ENCODE measurements around the gene VASH2.
"Not testable (repeated sequence)": the region's sequence is repeated elsewhere in the genome, so short reads cannot be mapped to it uniquely, and the experiment has no call there.

VASH2 gene

DNA sequence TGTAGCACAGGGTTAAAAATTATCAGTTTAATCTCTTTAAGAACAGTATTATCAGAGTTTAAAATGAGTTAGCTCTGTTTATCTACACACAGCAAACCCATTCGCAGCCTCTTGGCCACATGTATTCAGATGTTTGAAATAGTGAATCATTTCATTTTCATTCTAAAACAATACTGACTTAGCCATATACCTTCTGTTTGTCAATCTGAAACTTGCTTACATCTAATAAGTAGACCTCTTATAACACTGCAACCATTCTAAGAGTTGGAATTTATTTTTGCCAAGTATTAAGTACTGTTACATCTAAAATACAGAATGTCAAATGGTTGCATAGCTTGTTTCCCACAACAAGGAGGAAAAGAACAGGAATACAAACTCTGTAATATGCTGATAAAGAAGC lies 39.9 kb downstream of the VASH2 start:
- whole genome bisulfite sequencing (ENCODE audit: insufficient coverage, insufficient read length): no CpG with 5 or more reads among the region's 1 CpG
- H3K9me3 ChIP-seq (ENCODE audit: control insufficient read depth, insufficient read depth, low read length): no peaks in the 10 kb centered on the region
- no peak for DNase-seq (ENCODE audit: low read depth, low spot score)
- no peak overlapping the region for H3K4me3 ChIP-seq (ENCODE audit: low read length)
- H3K4me1 ChIP-seq (ENCODE audit: control insufficient read depth, insufficient read depth, low read length): no peaks in the 10 kb centered on the region
- no peak overlapping the region for H3K27ac ChIP-seq (ENCODE audit: low read length)
- no peaks in the 10 kb centered on the region for H3K27me3 ChIP-seq (ENCODE audit: control insufficient read depth, insufficient read depth, low read length)
- H3K36me3 ChIP-seq (ENCODE audit: control insufficient read depth, insufficient read depth, low read length): peaks cover 3% of the 10 kb centered on the region; the same call in 1 of the 2 replicates

DNA sequence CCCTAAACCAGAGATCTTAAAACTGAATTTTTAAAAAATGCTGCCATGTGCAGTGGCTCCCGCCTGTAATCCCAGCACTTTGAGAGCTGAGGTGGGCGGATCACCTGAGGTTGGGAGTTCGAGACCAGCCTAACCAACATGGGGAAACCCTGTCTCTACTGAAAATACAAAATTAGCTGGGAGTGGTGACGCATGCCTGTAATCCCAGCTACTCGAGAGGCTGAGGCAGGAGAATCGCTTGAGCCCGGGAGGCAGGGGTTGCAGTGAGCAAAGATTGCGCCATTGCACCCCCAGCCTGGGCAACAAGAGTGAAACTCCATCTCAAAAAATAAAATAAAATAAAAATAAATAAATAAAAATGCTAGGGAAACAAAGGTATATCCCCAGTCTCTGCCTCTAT lies 43.6 kb downstream of the VASH2 start:
- not testable (repeated sequence) for H3K27me3 ChIP-seq (ENCODE audit: control insufficient read depth, insufficient read depth, low read length); H3K4me3 ChIP-seq (ENCODE audit: low read length); H3K9me3 ChIP-seq (ENCODE audit: control insufficient read depth, insufficient read depth, low read length); H3K4me1 ChIP-seq (ENCODE audit: control insufficient read depth, insufficient read depth, low read length); H3K27ac ChIP-seq (ENCODE audit: low read length); H3K36me3 ChIP-seq (ENCODE audit: control insufficient read depth, insufficient read depth, low read length); DNase-seq (ENCODE audit: low read depth, low spot score)
- no CpG with 5 or more reads among the region's 8 CpGs for WGBS (ENCODE audit: insufficient coverage, insufficient read length)

DNA sequence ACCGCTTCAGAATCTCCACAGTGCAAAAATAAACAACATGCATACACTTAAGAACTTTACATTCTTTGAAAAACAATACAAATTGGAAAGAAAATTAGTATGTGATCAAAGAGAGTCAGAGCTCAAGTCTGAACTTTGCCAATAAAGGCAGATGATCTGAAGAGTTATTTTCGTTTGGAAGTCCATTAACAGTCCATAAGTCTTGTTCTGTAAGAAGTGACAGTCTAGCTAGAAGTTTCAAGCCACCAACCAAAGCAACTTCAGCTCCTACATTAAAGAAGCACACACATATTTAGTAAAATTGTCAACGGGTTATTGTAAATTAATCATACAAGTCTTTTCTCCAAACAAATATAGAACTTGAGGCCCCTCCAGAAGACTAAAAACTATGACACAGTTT lies 44.6 kb downstream of the VASH2 start:
- WGBS (ENCODE audit: insufficient coverage, insufficient read length): no CpG with 5 or more reads among the region's 3 CpGs
- Histone ChIP-seq H3K4me3 (ENCODE audit: low read length) (no peak overlapping the region), H3K9me3 (ENCODE audit: control insufficient read depth, insufficient read depth, low read length) (no peaks in the 10 kb centered on the region), H3K27ac (ENCODE audit: low read length) (no peak overlapping the region), H3K4me1 (ENCODE audit: control insufficient read depth, insufficient read depth, low read length) (no peaks in the 10 kb centered on the region), H3K36me3 (ENCODE audit: control insufficient read depth, insufficient read depth, low read length) (peaks cover 2% of the 10 kb centered on the region; the same call in 1 of the 2 replicates), H3K27me3 (ENCODE audit: control insufficient read depth, insufficient read depth, low read length) (no peaks in the 10 kb centered on the region)
- no peak for DNase-seq (ENCODE audit: low read depth, low spot score)

DNA sequence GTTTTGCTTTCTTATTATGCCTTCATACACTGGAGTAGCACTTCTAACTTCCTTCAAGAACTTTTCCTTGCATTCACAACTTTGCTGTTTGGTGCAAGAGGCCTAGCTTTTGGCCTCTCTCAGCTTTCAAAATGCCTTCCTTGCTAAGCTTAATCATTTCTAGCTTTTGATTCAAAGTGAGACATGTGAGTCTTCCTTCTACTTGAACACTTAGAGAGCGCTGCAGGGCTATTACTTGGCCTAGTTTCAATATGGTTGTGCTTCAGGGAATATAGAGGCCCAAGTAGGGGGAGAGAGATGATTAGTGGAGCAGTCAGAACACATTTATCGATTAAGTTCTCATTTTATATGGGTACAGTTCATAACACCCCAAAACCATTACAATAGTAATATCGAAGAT lies 52.9 kb downstream of the VASH2 start:
- Histone ChIP-seq H3K9me3 (ENCODE audit: control insufficient read depth, insufficient read depth, low read length) (no peaks in the 10 kb centered on the region), H3K4me1 (ENCODE audit: control insufficient read depth, insufficient read depth, low read length) (no peaks in the 10 kb centered on the region), H3K27me3 (ENCODE audit: control insufficient read depth, insufficient read depth, low read length) (no peaks in the 10 kb centered on the region), H3K36me3 (ENCODE audit: control insufficient read depth, insufficient read depth, low read length) (0 out of 2 replicates have a peak, but pooled peaks cover 2% of the 10 kb centered on the region), H3K27ac (ENCODE audit: low read length) (no peak overlapping the region), H3K4me3 (ENCODE audit: low read length) (no peak overlapping the region)
- no peak for DNase-seq (ENCODE audit: low read depth, low spot score)
- WGBS (ENCODE audit: insufficient coverage, insufficient read length): no CpG with 5 or more reads among the region's 3 CpGs

DNA sequence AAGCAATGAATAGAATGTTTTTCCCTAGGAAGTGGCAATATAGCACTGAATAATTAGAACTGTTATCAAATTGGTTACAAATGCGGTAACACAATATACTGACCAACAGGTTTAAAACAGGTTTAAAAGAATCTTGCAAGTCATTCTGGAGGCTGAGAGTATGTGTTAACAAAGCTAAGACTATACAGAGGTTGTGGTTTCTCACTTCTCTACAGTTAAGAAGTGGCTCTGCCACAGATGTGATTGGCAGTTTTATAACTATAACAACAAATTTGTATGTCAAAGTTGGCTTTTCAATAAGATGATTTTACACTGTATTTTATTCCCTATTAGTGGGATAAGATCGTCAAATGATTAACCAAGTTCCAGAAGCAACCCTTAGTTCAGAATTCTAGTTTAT lies 58.2 kb downstream of the VASH2 start:
- H3K36me3 ChIP-seq (ENCODE audit: control insufficient read depth, insufficient read depth, low read length): 0 out of 2 replicates have a peak, but pooled peaks cover 2% of the 10 kb centered on the region
- no CpG with 5 or more reads among the region's 2 CpGs for WGBS (ENCODE audit: insufficient coverage, insufficient read length)
- DNase-seq (ENCODE audit: low read depth, low spot score): no peak

DNA sequence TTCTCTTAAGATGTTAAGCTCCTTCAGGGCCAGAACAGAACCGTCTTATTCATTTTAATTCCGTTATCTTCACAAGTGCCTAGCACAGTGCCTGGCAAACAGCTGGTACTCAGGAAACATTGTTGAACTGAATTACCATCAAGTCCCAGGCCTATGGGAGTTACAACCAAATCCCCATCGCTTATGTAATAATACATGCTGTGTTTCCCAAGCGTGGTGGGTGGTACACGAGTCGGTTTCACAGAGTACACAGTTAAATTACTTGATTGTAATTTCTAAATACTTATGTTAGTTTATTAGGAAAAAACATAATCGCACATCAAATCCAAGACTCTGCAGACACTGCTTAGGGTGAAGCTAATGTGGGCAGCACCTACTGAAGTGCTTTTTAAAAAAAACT lies 64.3 kb downstream of the VASH2 start:
- H3K4me1 ChIP-seq (ENCODE audit: control insufficient read depth, insufficient read depth, low read length): no peaks in the 10 kb centered on the region
- no peaks in the 10 kb centered on the region for H3K9me3 ChIP-seq (ENCODE audit: control insufficient read depth, insufficient read depth, low read length)
- no peaks in the 10 kb centered on the region for H3K36me3 ChIP-seq (ENCODE audit: control insufficient read depth, insufficient read depth, low read length)
- no CpG with 5 or more reads among the region's 7 CpGs for WGBS (ENCODE audit: insufficient coverage, insufficient read length)
- DNase-seq (ENCODE audit: low read depth, low spot score): no peak
- H3K27me3 ChIP-seq (ENCODE audit: control insufficient read depth, insufficient read depth, low read length): no peaks in the 10 kb centered on the region
- H3K27ac ChIP-seq (ENCODE audit: low read length): no peak overlapping the region
- peak overlapping the region; percentile 72; the same call in 1 of the 2 replicates for H3K4me3 ChIP-seq (ENCODE audit: low read length)

More for the DNA sequence above, 58.2 kb downstream of the VASH2 start:
- H3K4me3 ChIP-seq (ENCODE audit: low read length): no peak overlapping the region
- H3K4me1 ChIP-seq (ENCODE audit: control insufficient read depth, insufficient read depth, low read length): no peaks in the 10 kb centered on the region
- no peak overlapping the region for H3K27ac ChIP-seq (ENCODE audit: low read length)
- no peaks in the 10 kb centered on the region for H3K27me3 ChIP-seq (ENCODE audit: control insufficient read depth, insufficient read depth, low read length)
- H3K9me3 ChIP-seq (ENCODE audit: control insufficient read depth, insufficient read depth, low read length): no peaks in the 10 kb centered on the region

DNA sequence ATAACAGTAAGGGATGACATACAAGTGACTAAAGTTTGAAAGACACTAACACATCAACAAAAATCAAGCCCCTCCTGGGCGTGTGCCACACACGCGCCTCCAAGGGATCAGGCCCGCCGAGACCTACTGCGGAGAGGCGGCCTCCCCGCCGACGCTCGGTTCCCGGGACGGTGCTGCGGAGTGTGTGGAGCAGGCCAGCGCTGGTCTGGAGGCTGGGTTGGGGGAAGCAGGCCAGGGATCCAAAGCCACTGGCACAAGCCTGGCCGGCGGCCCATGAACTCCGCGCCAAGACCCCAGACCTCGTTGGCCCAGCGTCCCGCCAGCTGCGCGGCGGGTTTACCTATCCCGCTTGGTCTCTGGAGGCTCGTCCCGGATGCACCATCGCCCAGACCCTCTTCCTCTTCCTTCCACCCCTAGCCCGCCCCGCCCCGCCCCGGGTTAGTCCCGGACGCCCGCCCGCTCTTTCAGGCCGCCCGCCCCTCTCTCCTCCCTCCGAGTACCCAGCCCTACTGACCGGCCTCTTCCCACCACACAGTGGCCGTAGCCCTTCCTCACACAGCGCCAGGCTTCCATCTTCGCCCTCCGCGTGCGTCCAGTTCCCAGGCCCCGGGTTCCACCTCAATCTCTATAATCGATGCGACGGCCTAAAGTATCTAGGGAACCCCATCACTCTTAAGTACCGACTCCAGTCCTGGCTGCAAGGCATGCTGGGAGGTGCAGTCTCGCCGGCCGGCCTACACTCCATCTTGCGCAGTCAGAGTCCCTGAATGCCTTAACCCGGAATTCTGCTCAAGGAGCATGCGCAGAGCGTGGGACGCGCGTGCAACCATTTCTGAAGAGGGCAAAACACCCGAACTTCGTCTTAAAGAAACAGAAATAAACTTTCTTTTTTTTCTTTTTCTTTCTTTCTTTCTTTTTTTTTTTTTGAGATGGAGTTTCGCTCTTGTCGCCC lies 65.0 kb downstream of the VASH2 start, which contains the start of gene ANGEL2:
Gene ANGEL2, minus strand, starts transcription at position 769 of the 952 bp plus-strand sequence. Its CDS starts 196 bp downstream, at position 573.
- Histone ChIP-seq H3K4me3 (ENCODE audit: low read length) (peak within 1 kb of the TSS; percentile 72), H3K27me3 (ENCODE audit: control insufficient read depth, insufficient read depth, low read length) (no peaks in the 10 kb centered on the region), H3K9me3 (ENCODE audit: control insufficient read depth, insufficient read depth, low read length) (no peaks in the 10 kb centered on the region), H3K4me1 (ENCODE audit: control insufficient read depth, insufficient read depth, low read length) (no peaks in the 10 kb centered on the region), H3K36me3 (ENCODE audit: control insufficient read depth, insufficient read depth, low read length) (no peaks in the 10 kb centered on the region), H3K27ac (ENCODE audit: low read length) (no peak within 1 kb of the TSS)
- WGBS (ENCODE audit: insufficient coverage, insufficient read length): no CpG with 5 or more reads among the region's 66 CpGs
- DNase-seq (ENCODE audit: low read depth, low spot score): peak; percentile 98

DNA sequence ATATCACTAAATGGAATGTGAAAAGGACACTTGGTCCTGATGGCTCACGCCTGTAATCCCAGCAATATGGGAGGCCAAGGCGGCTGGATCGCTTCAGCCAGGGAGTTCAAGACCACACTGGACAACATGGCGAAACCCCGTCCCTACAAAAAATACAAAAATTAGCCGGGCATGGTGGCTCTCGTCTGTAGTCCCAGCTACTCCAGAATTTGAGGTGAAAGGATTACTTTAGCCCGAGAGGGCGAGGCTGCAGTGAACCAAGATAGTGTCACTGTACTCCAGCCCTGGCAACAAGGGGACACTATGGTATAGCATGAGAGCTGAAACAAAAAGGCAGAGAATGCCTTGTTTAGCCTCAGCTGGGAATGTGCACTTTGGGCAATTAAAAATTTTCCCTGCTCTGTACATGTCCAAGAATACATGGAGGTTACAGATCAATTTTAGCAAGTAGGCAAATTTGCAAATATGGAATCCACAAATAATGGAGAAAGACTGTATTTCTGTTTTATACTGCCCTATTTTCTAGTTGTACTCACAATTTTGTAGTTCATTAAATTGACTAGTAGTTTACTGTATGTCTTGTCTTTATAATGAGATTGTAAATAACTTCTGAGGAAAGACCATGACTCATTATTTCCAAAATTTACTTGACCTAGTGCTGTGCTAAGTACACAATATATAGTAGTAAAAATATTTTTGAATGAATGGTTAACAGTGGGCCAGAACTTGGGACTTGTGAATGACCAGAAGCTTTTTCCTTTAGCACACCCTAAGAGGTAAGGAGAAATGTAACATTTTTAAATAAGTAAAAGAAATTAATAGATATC lies 67.3 kb downstream of the VASH2 start:
- no CpG with 5 or more reads among the region's 9 CpGs for WGBS (ENCODE audit: insufficient coverage, insufficient read length)
- Histone ChIP-seq H3K36me3 (ENCODE audit: control insufficient read depth, insufficient read depth, low read length) (no peaks in the 10 kb centered on the region), H3K27ac (ENCODE audit: low read length) (no peak overlapping the region), H3K9me3 (ENCODE audit: control insufficient read depth, insufficient read depth, low read length) (no peaks in the 10 kb centered on the region), H3K27me3 (ENCODE audit: control insufficient read depth, insufficient read depth, low read length) (no peaks in the 10 kb centered on the region), H3K4me3 (ENCODE audit: low read length) (no peak overlapping the region), H3K4me1 (ENCODE audit: control insufficient read depth, insufficient read depth, low read length) (no peaks in the 10 kb centered on the region)
- no peak for DNase-seq (ENCODE audit: low read depth, low spot score)

DNA sequence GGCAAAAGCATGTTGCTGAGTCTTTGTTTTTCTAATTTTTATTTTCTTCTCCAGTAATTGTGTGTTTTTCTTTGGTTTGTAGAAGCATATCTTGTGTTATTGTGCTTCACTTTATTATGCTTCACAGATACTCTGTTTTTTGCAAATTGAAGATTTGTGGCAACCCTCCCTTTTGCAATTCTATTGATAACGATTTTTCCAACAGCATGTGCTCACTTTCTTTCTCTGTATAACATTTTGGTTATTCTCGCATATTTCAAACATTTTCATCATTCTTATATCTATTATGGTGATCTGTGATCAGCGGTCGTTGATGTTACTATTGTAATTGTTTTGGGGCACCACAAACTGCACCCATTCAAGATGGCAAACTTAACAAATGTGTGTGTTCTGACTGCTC lies 69.1 kb downstream of the VASH2 start:
- 100% methylated on average over 2 of the region's 4 CpGs for WGBS (ENCODE audit: insufficient coverage, insufficient read length)
- Histone ChIP-seq H3K4me1 (ENCODE audit: control insufficient read depth, insufficient read depth, low read length) (no peaks in the 10 kb centered on the region), H3K36me3 (ENCODE audit: control insufficient read depth, insufficient read depth, low read length) (no peaks in the 10 kb centered on the region), H3K4me3 (ENCODE audit: low read length) (no peak overlapping the region), H3K27ac (ENCODE audit: low read length) (no peak overlapping the region), H3K9me3 (ENCODE audit: control insufficient read depth, insufficient read depth, low read length) (no peaks in the 10 kb centered on the region), H3K27me3 (ENCODE audit: control insufficient read depth, insufficient read depth, low read length) (no peaks in the 10 kb centered on the region)
- no peak for DNase-seq (ENCODE audit: low read depth, low spot score)

GRCh38 chr1:213020016-213020415 lies 69.7 kb downstream of the VASH2 start:
- Histone ChIP-seq H3K4me1 (ENCODE audit: control insufficient read depth, insufficient read depth, low read length) (no peaks in the 10 kb centered on the region), H3K4me3 (ENCODE audit: low read length) (no peak overlapping the region), H3K27me3 (ENCODE audit: control insufficient read depth, insufficient read depth, low read length) (no peaks in the 10 kb centered on the region), H3K9me3 (ENCODE audit: control insufficient read depth, insufficient read depth, low read length) (no peaks in the 10 kb centered on the region), H3K36me3 (ENCODE audit: control insufficient read depth, insufficient read depth, low read length) (no peaks in the 10 kb centered on the region), H3K27ac (ENCODE audit: low read length) (no peak overlapping the region)
- no CpG with 5 or more reads among the region's 3 CpGs for WGBS (ENCODE audit: insufficient coverage, insufficient read length)
- no peak for DNase-seq (ENCODE audit: low read depth, low spot score)

All from iPS DF 6.9 (cell line).